B cell (primary cell): ENCODE results near the gene SMOC1.

ENCODE experiments used
- EZH2 ChIP-seq: IDR thresholded peaks from 2 replicates; pipeline ENCODE4 v1.6.1; 2012; ENCODE audit warnings: borderline replicate concordance, low read depth, mild to moderate bottlenecking, moderate library complexity, low read length; ENCODE audit not compliant: insufficient read depth, poor library complexity, severe bottlenecking
- TF ChIP-seq, protein P1 (sequence below): fragments of 200-600 bp; IDR thresholded peaks from one replicate; pipeline ENCODE4 v1.8.0; 2022; ENCODE audit warnings: antibody characterized with exemption, mild to moderate bottlenecking

DNA sequence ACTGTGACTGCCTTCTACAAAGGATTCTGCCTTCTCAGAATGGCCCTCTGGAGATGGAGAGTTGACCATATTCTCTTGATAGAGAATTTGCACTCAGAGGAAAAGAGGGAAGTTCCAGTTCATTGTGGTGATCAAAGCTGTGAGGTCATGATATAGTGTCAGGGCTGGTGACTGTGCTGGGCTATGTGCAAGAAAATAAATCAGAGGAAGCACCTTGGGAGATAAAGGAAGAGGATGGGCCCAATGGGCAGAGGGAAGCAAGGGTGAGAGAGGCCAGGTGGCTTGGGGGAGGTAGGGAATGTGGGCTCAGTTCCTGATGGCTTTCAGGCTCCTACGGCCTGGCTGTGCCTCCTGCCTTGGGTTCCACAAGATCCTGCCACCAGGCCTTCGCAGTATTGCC, 163.8 kb downstream of the SMOC1 start:
- TF ChIP-seq, protein P1, sequence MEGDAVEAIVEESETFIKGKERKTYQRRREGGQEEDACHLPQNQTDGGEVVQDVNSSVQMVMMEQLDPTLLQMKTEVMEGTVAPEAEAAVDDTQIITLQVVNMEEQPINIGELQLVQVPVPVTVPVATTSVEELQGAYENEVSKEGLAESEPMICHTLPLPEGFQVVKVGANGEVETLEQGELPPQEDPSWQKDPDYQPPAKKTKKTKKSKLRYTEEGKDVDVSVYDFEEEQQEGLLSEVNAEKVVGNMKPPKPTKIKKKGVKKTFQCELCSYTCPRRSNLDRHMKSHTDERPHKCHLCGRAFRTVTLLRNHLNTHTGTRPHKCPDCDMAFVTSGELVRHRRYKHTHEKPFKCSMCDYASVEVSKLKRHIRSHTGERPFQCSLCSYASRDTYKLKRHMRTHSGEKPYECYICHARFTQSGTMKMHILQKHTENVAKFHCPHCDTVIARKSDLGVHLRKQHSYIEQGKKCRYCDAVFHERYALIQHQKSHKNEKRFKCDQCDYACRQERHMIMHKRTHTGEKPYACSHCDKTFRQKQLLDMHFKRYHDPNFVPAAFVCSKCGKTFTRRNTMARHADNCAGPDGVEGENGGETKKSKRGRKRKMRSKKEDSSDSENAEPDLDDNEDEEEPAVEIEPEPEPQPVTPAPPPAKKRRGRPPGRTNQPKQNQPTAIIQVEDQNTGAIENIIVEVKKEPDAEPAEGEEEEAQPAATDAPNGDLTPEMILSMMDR, result no peak
- no peak for TF ChIP-seq EZH2
